ENCODE measurements around the gene MYO5A.

Gene MYO5A

DNA sequence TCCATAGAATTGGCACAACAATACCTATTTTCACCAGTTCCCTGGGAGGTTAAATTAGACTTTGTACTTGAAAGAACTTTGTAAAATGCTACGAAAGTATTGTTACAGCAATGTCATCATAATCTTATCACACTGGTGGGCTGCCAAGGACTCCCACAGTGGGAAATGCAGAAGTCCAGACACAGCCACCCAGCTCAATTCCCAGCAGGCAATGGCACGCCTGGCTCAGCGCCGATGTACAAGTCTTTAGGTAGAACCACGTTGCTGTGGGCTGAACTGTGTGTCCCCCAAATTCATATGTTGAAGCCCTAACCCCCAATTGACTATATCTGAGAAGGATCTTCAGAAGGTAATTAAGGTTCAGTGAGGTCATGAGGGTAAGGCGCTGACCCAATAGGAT, 245.4 kb downstream of the MYO5A start:
- Mint-ChIP-seq H3K27ac (no peak overlapping the region), H3K9me3 (no peaks in the 10 kb centered on the region), H3K36me3 (ENCODE audit: low read depth) (peaks cover 16% of the 10 kb centered on the region), H3K4me3 (no peak overlapping the region), H3K27me3 (ENCODE audit: low read depth) (no peaks in the 10 kb centered on the region), H3K4me1 (peaks cover 2% of the 10 kb centered on the region)
- TF ChIP-seq, protein P1, sequence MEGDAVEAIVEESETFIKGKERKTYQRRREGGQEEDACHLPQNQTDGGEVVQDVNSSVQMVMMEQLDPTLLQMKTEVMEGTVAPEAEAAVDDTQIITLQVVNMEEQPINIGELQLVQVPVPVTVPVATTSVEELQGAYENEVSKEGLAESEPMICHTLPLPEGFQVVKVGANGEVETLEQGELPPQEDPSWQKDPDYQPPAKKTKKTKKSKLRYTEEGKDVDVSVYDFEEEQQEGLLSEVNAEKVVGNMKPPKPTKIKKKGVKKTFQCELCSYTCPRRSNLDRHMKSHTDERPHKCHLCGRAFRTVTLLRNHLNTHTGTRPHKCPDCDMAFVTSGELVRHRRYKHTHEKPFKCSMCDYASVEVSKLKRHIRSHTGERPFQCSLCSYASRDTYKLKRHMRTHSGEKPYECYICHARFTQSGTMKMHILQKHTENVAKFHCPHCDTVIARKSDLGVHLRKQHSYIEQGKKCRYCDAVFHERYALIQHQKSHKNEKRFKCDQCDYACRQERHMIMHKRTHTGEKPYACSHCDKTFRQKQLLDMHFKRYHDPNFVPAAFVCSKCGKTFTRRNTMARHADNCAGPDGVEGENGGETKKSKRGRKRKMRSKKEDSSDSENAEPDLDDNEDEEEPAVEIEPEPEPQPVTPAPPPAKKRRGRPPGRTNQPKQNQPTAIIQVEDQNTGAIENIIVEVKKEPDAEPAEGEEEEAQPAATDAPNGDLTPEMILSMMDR (IDR thresholded peaks at IDR 0.05; ENCODE audit: unreplicated experiment in 3 of 3), result no peak

DNA sequence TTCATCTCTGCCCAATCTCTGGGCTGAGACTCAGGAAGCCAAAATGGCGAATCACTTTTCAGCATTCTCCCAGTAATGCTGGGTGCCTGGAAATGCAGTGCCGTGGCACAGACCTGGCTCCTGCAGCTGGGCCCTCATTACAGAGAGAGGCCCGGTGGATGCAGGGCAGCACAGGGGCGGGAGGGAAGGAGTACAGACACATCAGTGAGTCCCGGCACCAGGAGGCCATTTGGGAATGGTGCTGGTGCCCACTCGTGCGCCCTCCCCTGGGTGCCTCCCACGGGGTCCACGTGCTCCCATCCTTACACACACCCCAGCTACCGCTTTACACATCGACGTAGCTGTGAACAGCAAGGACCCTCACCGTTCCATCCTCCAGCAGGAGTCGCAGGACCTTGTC, 246.3 kb downstream of the MYO5A start:
- no peaks in the 10 kb centered on the region for H3K27me3 Mint-ChIP-seq (ENCODE audit: low read depth)
- H3K9me3 Mint-ChIP-seq, result no peaks in the 10 kb centered on the region
- no peak overlapping the region for H3K4me3 Mint-ChIP-seq
- no peaks in the 10 kb centered on the region for H3K4me1 Mint-ChIP-seq
- peak overlapping the region; percentile 4 to 80 (median 72) for H3K27ac Mint-ChIP-seq
- TF ChIP-seq, protein P1 (IDR thresholded peaks at IDR 0.05; ENCODE audit: unreplicated experiment in 3 of 3), result no peak
- peaks cover 16% of the 10 kb centered on the region for H3K36me3 Mint-ChIP-seq (ENCODE audit: low read depth)

DNA sequence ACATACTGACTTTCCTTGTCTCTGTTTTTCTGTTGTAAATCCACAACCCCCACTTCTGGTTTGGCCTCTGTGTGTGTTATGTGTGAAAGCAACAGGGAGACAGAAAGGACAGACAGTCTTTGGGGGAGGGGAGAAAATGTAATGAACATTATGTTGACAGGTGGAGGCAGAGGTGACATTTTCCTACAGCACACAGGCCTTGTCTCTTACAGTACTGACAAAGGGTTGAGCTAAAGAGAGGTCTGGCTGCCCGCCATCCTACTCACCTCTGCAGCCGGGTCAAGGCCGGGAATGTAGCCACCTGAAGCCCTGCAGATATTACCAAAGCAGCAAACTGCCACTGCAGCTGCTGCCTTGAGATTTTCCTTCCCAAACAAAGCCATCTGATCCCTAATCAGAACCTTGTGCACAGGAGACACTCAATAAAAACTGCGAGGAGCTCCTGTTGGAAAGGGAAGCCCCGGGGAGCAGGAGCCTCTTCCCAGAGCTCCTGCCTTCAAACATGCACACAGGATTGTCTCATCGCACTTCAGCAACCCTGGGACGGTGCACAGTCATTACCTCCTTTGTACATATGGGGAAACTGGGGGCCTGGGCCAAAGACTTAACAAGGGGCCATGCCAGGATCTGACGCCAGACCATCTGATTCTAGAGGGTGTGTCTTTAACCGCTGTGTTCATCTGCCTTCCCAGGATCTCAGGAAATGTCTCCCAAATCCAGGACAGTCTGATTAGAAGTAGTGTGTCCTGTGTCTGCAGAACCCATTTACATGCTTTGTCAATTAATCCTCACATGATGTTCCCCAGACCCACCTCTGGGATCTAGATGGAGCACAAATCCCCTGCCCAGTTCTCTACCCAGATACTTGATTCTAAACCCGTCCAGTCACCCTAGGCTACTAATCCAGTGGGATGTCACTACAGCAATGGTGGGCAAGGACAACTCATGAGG, 247.3 kb downstream of the MYO5A start:
- no peak overlapping the region for H3K4me3 Mint-ChIP-seq
- H3K27me3 Mint-ChIP-seq (ENCODE audit: low read depth), result no peaks in the 10 kb centered on the region
- peaks cover 12% of the 10 kb centered on the region for H3K36me3 Mint-ChIP-seq (ENCODE audit: low read depth)
- H3K4me1 Mint-ChIP-seq, result no peaks in the 10 kb centered on the region
- TF ChIP-seq, protein P1 (IDR thresholded peaks at IDR 0.05; ENCODE audit: unreplicated experiment in 3 of 3), result no peak
- H3K27ac Mint-ChIP-seq, result peak overlapping the region; percentile 23 to 80 (median 72)
- no peaks in the 10 kb centered on the region for H3K9me3 Mint-ChIP-seq

DNA sequence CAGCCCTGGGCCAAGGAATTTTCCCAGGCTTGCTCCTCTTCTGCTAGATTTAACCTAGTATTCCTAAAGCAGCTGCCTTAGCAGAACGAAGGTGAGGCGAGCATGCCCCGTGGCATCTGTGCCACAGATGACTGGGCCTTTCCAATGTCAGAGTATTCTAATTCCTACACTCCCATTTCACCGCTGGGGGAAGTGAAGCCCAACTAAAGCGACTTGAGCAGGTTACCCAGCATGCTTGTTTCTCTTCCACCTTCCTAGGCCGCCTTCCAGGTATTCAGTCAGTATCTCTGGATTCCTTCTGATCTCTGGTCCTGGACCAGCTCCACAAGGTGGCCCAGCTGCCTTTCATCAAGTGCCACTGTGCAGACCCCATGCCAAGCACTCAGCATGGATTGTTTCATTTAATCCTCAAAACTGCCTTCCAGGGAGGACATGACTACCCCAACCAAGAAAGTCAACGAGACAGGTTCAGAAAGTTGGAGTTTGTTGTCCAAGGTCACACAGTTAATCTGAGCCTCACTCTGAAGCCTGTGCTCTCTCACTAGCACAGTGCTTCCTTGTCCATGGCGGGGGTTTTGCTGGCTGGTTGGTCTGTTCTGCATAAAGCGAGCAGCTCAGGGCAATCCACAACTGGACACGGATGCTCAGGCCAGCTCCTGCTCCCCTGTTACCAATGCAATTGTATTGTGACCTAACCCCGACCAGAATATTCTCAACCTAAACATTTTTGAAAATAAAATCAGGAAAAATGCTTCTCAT, 248.2 kb downstream of the MYO5A start:
- Mint-ChIP-seq H3K4me1 (no peaks in the 10 kb centered on the region), H3K27me3 (ENCODE audit: low read depth) (no peaks in the 10 kb centered on the region), H3K36me3 (ENCODE audit: low read depth) (peaks cover 20% of the 10 kb centered on the region), H3K9me3 (no peaks in the 10 kb centered on the region), H3K4me3 (no peak overlapping the region), H3K27ac (peak overlapping the region; percentile 12 to 55 (median 23))
- TF ChIP-seq, protein P1 (IDR thresholded peaks at IDR 0.05; ENCODE audit: unreplicated experiment in 3 of 3), result no peak

DNA sequence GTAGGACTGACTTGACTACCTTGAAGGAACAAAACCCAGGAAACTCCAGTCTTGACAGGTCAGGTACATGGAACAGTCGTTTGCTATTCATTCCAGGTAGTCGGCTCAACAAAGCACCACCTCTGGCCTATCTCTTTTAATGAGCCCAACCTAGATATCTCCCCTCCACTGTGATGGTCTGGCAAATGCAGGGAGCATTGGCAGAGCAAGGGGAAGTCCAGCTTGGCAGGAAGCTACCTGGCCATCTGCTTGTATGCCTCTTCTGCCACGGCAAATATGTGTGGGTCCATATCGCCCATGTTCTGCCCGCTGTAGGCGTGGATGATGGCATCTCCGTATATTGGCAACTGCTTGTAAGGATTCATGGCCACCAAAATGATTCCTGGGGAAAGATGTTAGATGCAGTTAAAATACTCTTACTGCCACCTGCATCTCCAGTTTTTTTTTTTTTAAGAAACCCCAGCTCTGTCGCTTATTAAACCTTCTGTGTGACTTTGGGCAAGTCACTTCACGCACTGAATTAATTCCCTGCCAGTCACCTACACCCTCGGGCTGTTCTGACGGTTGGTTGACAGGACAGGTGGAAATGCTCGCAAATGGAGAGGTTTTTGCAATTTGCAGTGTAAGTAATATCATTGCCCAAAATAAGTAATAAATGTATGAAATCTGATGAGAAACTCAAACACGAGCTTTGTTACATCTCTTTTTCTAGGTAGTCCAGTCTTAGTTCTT, 249.9 kb downstream of the MYO5A start:
- TF ChIP-seq, protein P1 (IDR thresholded peaks at IDR 0.05; ENCODE audit: unreplicated experiment in 3 of 3), result no peak
- peaks cover 18% of the 10 kb centered on the region for H3K36me3 Mint-ChIP-seq (ENCODE audit: low read depth)
- H3K4me3 Mint-ChIP-seq, result no peak overlapping the region
- no peak overlapping the region for H3K27ac Mint-ChIP-seq
- H3K9me3 Mint-ChIP-seq, result no peaks in the 10 kb centered on the region
- H3K27me3 Mint-ChIP-seq (ENCODE audit: low read depth), result peaks cover 2% of the 10 kb centered on the region
- H3K4me1 Mint-ChIP-seq, result no peaks in the 10 kb centered on the region

Measured in nephron (organoid).